LNCaP clone FGC (cell line): ENCODE measurements around the gene UCKL1.
A peak's percentile ranks its signal among the peaks of the same experiment; 100 is the strongest.

ENCODE experiments used
- DNase-seq: peaks from one replicate; pipeline ENCODE4 v3.0.0-alpha.2; 2011; ENCODE audit warnings: low read depth
- H3K4me3 ChIP-seq: 2 replicates; pipeline ENCODE4 v1.5.1; 2011; ENCODE audit warnings: mild to moderate bottlenecking, low read depth, low read length, control low read depth
- CTCF ChIP-seq: IDR thresholded peaks from 2 replicates; pipeline ENCODE4 v1.5.1; 2012; ENCODE audit warnings: mild to moderate bottlenecking; ENCODE audit not compliant: control insufficient read depth, insufficient read depth; ENCODE audit errors: extremely low read depth

UCKL1 gene

GRCh38 chr20:63970714-63971431 lies 14.7 kb upstream of the UCKL1 start:
- DNase-seq = no peak
- no peak for TF ChIP-seq CTCF
- peak overlapping the region; percentile 66 for H3K4me3 ChIP-seq

GRCh38 chr20:63969838-63970713 lies 13.9 kb upstream of the UCKL1 start, which contains the start of gene ZNF512B:
Gene ZNF512B, minus strand, starts transcription at chr20:63969930. Its CDS starts 1,980 bp downstream, at chr20:63967950.
- DNase-seq = no peak
- 0 out of 2 replicates have a peak, but pooled peaks have one; percentile 1 for TF ChIP-seq CTCF
- peak within 1 kb of the TSS; percentile 72 for H3K4me3 ChIP-seq

GRCh38 chr20:63968928-63969760 lies 12.9 kb upstream of the UCKL1 start:
- peak overlapping the region; percentile 72 for H3K4me3 ChIP-seq
- DNase-seq = no peak
- TF ChIP-seq CTCF = no peak

GRCh38 chr20:63968136-63968927 lies 12.1 kb upstream of the UCKL1 start:
- TF ChIP-seq CTCF = no peak
- no peak for DNase-seq
- peak overlapping the region; percentile 72 for H3K4me3 ChIP-seq

GRCh38 chr20:63967330-63968135 lies 11.3 kb upstream of the UCKL1 start:
- H3K4me3 ChIP-seq = no peak overlapping the region
- no peak for DNase-seq
- no peak for TF ChIP-seq CTCF

- no peak for TF ChIP-seq CTCF
- DNase-seq = no peak
- H3K4me3 ChIP-seq = no peak overlapping the region
Measured at GRCh38 chr20:63966944-63967322, 10.7 kb upstream of the UCKL1 start.
